ENCODE measurements around the gene TNK2.
A peak's percentile ranks its signal among the peaks of the same experiment; 100 is the strongest.

The TNK2 gene

GRCh38 chr3:195905970-195906864 lies 2.1 kb downstream of the TNK2 start (continued):
- no peak for TF ChIP-seq PRDM10 (tag by site-specific recombination; IDR thresholded peaks at IDR 0.05)
- no peak for TF ChIP-seq ZNF138 (tag by site-specific recombination; IDR thresholded peaks at IDR 0.05; ENCODE audit: borderline replicate concordance)
- TF ChIP-seq KLF10 (tag by site-specific recombination; IDR thresholded peaks at IDR 0.05), result no peak
- no peak for TF ChIP-seq GFI1B (tag by site-specific recombination; IDR thresholded peaks at IDR 0.05)
- TF ChIP-seq MZF1 (tag by site-specific recombination; IDR thresholded peaks at IDR 0.05; ENCODE audit: borderline replicate concordance), result no peak
- TF ChIP-seq ZNF341 (tag by site-specific recombination; IDR thresholded peaks at IDR 0.05; ENCODE audit: low read depth), result no peak
- peak; percentile 89 for TF ChIP-seq ZEB2 (tag by site-specific recombination; IDR thresholded peaks at IDR 0.05)
- no peak for TF ChIP-seq ZNF521 (tag by site-specific recombination; IDR thresholded peaks at IDR 0.05)
- peak; percentile 77 for TF ChIP-seq ZNF629 (tag by site-specific recombination; IDR thresholded peaks at IDR 0.05)
- TF ChIP-seq ZNF701 (tag by site-specific recombination; IDR thresholded peaks at IDR 0.05), result no peak
- 0 out of 2 replicates have a peak, but pooled peaks have one; percentile 8 for TF ChIP-seq ZSCAN30 (tag by site-specific recombination; IDR thresholded peaks at IDR 0.05)
- no peak for TF ChIP-seq ZXDB (tag by site-specific recombination; IDR thresholded peaks at IDR 0.05)
- TF ChIP-seq KLF8 (tag by site-specific recombination; IDR thresholded peaks at IDR 0.05), result 0 out of 2 replicates have a peak, but pooled peaks have one; percentile 26
- TF ChIP-seq ZNF473 (tag by site-specific recombination; IDR thresholded peaks at IDR 0.05), result no peak
- no peak for TF ChIP-seq ZNF654 (tag by site-specific recombination; IDR thresholded peaks at IDR 0.05; ENCODE audit: low read depth)
- no peak for TF ChIP-seq ZNF76 (tag by site-specific recombination; IDR thresholded peaks at IDR 0.05; ENCODE audit: borderline replicate concordance, low read depth)
- no peak for TF ChIP-seq GLIS2 (tag by site-specific recombination; IDR thresholded peaks at IDR 0.05)
- TF ChIP-seq ZFP3 (tag by site-specific recombination; IDR thresholded peaks at IDR 0.05; ENCODE audit: low read depth), result no peak
- no peak for TF ChIP-seq ZNF394 (tag by site-specific recombination; IDR thresholded peaks at IDR 0.05; ENCODE audit: borderline replicate concordance)
- TF ChIP-seq OSR2 (tag by site-specific recombination; IDR thresholded peaks at IDR 0.05), result 0 out of 2 replicates have a peak, but pooled peaks have one; percentile 14
- no peak for TF ChIP-seq ZNF501 (tag by site-specific recombination; IDR thresholded peaks at IDR 0.05)
- no peak for TF ChIP-seq ZNF560 (tag by site-specific recombination; IDR thresholded peaks at IDR 0.05; ENCODE audit: borderline replicate concordance)
- TF ChIP-seq PBX3 (CRISPR knock-in tag; IDR thresholded peaks at IDR 0.05), result no peak
- TF ChIP-seq OVOL3 (tag by site-specific recombination; IDR thresholded peaks at IDR 0.05), result no peak
- no peak for TF ChIP-seq HOXA7 (CRISPR knock-in tag; IDR thresholded peaks at IDR 0.05; ENCODE audit: borderline replicate concordance)
- no peak for TF ChIP-seq ZNF354C (tag by site-specific recombination; IDR thresholded peaks at IDR 0.05; ENCODE audit: borderline replicate concordance, low read depth)
- TF ChIP-seq WT1 (tag by site-specific recombination; IDR thresholded peaks at IDR 0.05), result no peak
- TF ChIP-seq SETDB1 (IDR thresholded peaks at IDR 0.05; ENCODE audit: insufficient read length, low read length), result no peak
- TF ChIP-seq ZNF449 (tag by site-specific recombination; IDR thresholded peaks at IDR 0.05), result no peak
- TF ChIP-seq ZNF292 (tag by site-specific recombination; IDR thresholded peaks at IDR 0.05; ENCODE audit: borderline replicate concordance, low read depth), result no peak
- no peak for TF ChIP-seq ZNF214 (tag by site-specific recombination; IDR thresholded peaks at IDR 0.05; ENCODE audit: borderline replicate concordance)
- TF ChIP-seq ZNF23 (tag by site-specific recombination; IDR thresholded peaks at IDR 0.05; ENCODE audit: borderline replicate concordance), result no peak
- no peak for TF ChIP-seq GLIS1 (tag by site-specific recombination; IDR thresholded peaks at IDR 0.05)
- no peak for TF ChIP-seq ZNF391 (tag by site-specific recombination; IDR thresholded peaks at IDR 0.05; ENCODE audit: borderline replicate concordance, low read depth)
- TF ChIP-seq KLF7 (tag by site-specific recombination; IDR thresholded peaks at IDR 0.05; ENCODE audit: borderline replicate concordance), result no peak

All from HEK293 (cell line).